DMS53 (cell line): ENCODE data around the gene TPGS2.
"Not testable (repeated sequence)": the region's sequence is repeated elsewhere in the genome, so short reads cannot be mapped to it uniquely, and the experiment has no call there.

Experiments used
- DNase-seq: peaks from one replicate; lab custom pipeline; 2025; lab: John Stamatoyannopoulos, UW

The TPGS2 gene

GRCh38 chr18:36828630-36829361, at the start of gene TPGS2, which contains the start of gene KIAA1328:
Gene TPGS2, minus strand, starts transcription at chr18:36829002. Its CDS starts 235 bp downstream, at chr18:36828767.
Gene KIAA1328, plus strand, starts transcription at chr18:36829127. Its CDS starts 12 bp downstream, at chr18:36829139.
- peak; percentile 93 for DNase-seq

DNA sequence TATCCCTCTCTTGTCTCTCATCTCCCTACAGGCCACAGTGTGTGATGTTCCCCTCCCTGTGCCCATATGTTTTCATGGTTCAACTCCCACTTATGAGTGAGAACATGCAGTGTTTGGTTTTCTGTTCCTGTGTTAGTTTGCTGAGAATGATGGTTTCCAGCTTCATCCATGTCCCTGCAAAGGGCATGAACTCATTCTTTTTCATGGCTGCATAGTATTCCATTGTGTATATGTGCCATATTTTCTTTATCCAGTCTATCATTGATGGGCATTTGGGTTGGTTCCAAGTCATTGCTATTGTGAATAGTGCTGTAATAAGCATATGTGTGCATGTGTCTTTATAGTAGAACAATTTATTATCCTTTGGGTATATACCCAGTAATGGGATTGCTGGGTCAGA, 45.0 kb upstream of the TPGS2 start:
- not testable (repeated sequence) for DNase-seq

DNA sequence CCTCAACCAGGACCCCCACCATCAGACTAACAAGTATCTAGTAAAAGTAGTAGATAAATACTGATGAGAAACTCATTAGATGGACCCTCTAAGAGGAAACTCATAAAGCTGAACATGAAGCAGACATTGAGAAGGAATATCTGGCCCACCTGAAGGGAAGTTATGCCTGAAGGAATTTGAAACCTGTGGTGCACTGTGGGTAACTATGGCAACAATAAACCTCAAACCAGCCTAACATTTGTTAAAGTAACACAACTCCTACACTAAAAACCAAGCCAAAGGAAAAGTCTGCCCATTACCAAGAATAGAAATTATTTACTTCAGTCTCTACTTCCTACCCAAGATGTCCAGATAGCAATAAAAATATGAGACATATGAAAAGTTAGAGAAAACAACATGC, 43.5 kb upstream of the TPGS2 start:
- no peak for DNase-seq

GRCh38 chr18:36871801-36872200, 43.0 kb upstream of the TPGS2 start:
- DNase-seq: no peak

DNA sequence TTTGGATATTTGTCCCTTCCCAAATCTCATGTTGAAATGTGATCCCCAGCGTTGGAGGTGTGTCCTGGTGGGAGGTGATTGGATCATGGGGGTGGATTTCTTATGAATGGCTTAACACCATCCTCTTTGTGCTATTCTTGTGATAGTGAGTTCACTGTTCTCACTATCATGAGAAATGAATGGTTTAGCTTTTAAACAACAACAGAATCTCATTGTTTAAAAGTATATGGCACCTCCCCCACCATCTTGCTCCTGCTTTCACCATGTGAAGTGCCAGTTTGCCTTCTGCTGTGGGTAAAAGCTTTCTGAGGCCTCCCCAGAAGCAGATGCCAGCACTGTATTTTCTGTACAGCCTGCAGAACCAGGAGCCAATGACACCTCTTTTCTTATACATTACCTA, 38.3 kb upstream of the TPGS2 start:
- DNase-seq: no peak

DNA sequence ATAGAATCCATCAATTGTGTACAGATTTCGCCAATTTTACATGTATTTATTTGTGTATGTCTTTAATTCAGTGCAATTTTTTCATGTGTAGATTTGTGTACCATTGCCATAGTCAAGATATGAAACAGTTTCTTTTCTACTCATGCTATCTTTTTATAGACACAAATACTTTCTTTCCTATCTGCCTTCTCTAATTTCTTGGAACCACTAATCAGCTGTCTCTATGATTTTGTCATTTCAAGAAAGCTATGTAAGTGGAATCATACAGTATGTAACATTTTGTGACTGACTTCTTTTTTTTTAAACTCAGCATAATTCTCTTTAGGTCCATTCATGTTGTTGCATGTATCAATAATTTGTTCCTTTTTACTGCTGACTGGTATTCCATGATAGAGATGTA, 33.4 kb upstream of the TPGS2 start:
- no peak for DNase-seq

- peak; percentile 35 for DNase-seq
These were observed 28.0 kb upstream of the TPGS2 start for GRCh38 chr18:36856815-36857214.

- DNase-seq: no peak
These were observed 22.4 kb upstream of the TPGS2 start for GRCh38 chr18:36851202-36851590.

DNA sequence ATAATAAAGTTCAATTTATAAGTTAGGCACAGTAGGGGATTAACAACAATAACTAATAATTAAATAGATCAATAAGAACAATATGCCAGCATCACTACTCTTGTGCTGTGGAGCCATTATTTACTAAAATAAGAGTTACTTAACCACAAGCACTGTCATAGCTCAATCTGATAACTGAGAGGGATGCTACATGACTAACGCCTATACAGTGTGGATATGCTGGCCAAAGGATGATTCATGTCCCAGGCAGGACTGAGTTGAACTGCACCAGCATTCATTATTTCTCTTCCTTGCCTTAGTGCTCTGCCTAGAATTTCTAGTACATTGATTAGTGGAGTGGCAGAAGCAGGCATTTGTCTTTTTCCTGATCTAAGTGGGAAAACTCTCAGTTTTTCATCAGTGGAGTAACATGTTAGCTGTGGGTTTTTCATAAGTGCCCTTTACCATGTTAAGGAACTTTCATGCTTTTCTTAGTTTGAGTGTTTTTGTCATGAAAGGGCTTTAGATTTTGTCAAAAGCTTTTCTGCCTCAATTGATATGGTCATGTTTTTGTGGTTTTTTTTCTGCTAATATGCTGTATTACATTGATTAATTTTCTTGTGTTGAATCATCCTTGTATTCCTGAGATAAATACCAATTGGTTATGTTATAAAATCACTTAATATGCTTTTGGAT, 21.9 kb upstream of the TPGS2 start:
- DNase-seq: no peak

- no peak for DNase-seq
These were observed 20.6 kb upstream of the TPGS2 start for GRCh38 chr18:36849288-36850006.

GRCh38 chr18:36848609-36849008, 19.8 kb upstream of the TPGS2 start:
- DNase-seq: no peak

DNA sequence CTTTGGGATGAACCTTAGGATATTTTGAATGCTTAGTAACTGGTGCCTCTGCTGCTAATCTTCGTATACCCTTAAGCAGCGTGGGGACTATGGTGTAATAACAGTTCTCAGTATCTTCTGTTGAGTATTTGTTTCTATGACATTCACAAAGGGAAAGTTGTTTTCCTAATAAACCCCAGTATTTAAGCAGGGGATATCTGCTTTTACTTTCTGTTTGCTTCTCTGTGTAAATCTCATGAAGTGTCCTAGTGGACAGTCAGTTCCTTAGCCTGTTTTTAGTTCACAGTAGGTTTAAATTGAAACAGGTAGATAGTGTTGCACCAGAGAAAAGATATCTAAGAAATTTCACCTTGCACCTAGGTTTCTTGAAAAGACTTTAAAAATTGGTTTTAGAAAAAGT, 15.0 kb upstream of the TPGS2 start:
- no peak for DNase-seq

DNA sequence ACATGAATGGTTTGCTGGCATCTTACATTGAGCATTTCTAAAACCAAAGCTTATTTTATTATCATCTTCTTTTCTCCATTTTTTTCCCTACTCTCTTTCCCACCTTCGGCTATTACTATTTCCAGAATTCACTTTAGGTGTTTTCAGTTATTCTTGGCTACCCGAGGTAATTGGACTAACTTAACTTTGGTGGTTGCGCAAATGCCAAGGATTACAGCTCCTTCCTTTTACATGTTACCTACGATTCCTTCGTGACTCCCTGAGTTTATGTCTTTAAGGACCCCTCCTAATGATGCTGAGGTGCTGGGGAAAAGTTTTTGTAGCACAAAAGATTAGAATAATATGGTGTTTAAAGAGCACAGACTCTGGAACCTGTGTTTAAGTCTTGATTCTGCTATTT, 14.4 kb upstream of the TPGS2 start:
- no peak for DNase-seq

DNA sequence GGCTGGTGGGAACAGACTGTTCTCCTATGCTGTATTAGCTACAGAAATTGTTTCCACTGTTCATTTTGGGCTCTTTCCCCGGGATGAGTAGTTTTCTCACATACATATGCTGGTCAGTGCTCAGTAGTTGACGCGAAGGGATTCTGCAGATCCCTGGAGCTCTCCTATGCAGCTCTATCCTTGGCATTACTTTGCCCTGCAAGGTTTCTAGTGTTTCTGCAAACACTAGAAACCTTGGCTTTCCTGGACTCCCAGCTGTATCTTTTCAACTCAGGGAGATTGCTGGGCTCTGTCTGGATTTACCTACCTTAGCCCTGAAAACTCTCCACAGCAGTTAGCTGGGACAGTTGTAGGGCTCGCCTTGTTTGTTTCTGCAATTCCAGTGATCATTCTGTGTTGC, 11.0 kb upstream of the TPGS2 start:
- DNase-seq: no peak

DNA sequence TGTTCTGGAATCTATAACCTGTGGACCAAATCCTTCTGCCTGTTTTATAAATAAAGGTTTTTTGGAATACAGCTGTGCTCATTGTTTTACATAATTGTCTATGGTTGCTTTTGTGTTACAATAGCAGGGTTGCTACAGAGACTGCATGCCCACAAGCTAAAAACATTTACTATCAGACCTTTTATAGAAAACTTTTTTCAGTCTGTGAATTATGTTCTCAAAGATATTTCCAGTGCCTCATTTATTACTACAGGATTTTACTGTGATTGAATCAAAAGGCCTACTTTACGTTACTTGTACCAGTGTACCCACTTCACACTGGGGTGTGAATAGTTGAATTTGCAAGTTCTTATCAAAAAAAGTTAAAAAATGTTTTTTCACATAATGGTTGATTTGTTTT, 7.1 kb upstream of the TPGS2 start:
- DNase-seq: no peak

DNA sequence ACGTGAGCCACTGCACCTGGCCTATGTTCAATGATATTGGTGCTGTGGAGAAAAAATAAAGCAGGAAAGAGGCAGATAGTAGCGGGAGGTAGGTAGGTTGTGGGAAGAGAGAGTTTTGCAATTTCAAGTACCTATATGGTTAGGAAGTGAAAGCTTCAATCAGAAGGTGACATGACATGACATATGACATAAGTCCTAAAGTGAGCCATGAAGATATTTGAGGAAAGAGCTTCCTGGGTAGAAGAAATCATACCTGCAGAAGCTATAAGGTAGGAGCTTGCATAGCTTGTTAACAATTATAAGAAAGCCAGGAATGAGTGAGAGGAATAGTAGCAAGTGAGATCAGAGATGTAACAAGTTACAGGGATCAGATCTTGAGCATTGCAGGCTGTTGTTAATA, 4.3 kb upstream of the TPGS2 start:
- peak; percentile 5 for DNase-seq

GRCh38 chr18:36831139-36831538, 2.3 kb upstream of the TPGS2 start:
- DNase-seq: no peak

GRCh38 chr18:36830158-36830495, 1.3 kb upstream of the TPGS2 start:
- peak; percentile 39 for DNase-seq

DNA sequence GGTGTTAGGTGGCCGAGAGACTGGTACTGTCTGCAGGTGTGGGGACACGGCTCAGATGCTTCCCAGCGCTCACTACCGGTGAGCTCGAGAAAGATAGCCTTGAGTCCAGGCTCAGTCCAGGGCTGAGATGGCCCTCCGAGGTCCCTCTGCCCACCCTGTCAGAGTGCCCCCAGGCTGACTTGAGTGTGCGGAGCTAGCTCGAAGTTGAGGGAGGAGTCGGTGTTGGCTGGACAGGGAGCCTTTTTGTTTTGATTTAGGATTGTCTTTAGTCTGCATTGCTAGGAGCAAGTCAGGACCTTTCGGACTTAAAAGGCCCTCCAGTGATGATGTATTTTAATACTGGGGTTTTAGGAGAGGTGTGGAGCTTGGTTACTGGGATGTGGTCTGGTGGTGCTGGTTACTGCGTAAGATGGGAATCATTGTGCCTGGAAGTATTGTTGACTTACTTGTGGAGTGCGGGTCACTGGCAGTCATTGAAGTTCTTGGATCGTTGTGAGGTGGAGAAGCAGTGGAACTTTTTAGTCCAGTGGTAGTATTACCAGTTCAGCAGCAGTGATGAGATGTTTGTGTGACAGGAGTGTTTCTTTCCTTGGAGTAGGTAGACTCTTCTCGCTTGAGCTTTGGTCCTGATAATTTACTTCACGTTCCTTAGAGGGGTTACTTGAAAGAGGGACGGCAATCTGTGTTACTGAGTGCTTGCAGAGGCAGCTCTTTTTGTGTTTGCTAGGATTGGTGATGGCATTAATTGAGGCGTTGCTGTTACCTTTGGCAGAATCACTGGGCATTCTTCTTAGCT, 758 bp upstream of the TPGS2 start:
- DNase-seq: peak; percentile 62

DNA sequence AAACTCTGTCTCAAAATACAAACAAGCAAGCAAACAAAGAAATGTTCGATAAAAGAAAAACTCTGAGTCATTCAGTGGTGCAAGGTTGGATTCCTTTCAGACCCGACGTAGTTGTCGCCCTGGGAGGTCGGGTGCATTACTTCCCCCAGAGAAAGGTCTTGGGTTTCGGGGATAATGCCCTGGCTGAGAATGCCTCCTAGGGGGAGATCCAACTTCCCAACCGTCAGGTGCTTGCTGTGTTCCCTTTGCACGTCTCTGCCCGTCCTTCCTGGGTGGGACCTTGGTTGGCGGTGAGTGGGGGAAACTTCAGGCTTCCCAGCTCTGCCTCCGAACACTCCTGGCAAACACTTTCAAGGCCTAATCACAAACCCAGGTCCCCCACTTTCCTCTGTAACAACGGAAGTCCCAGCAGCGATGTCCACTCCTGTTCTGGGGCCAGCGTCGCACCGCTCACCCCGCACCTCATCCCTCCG, 609 bp downstream of the TPGS2 start:
- DNase-seq: peak; percentile 78

DNA sequence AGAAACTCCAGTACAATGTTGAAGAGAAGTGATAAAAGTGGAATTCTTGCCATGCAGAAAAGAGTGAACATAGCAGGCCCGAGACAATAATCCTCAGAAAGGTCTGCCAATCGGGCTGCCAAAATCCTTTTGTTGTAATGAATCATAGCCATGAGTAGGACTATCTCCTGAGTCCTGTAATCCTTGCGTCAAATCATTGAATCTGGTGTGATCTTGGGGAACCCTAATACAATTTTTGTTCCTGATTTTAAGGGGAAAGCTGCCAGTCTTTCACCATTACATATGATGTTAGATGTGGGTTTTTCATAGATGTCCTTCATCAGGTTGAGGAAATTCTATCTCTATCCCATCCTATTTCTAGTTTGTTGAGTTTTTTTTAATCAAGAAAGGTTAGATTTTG, 2.2 kb downstream of the TPGS2 start:
- DNase-seq: no peak

DNA sequence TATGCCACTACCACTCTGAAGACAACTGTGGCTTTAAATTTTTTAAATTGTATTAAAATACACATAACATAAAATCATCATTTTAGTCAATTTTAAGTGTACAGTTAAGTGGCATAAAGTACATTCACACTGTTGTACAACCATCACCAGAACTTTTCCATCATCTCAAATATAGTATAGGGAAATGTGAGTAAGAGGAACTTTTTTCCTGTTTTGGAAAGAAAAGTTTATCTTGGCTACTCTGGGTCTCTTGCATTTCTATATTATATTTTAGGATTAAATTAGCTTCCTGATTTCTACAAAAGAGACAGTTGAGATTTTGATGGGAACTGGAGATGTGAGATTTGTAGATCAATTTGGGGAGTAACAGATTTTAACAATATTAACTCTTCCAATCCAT, 3.3 kb downstream of the TPGS2 start:
- no peak for DNase-seq
